ENCODE measurements around the gene DVL1.
"Not testable (repeated sequence)": the region's sequence is repeated elsewhere in the genome, so short reads cannot be mapped to it uniquely, and the experiment has no call there.

- not testable (repeated sequence) for TF ChIP-seq CTCF (conservative IDR thresholded peaks at IDR 0.05; ENCODE audit: low read length); EZH2phosphoT487 (IDR thresholded peaks at IDR 0.05; ENCODE audit: borderline replicate concordance)
Measured at GRCh38 chr1:1370094-1370493, 20.9 kb upstream of the DVL1 start.
